Measurements from ENCODE around the gene UNC5C.

The UNC5C gene

DNA sequence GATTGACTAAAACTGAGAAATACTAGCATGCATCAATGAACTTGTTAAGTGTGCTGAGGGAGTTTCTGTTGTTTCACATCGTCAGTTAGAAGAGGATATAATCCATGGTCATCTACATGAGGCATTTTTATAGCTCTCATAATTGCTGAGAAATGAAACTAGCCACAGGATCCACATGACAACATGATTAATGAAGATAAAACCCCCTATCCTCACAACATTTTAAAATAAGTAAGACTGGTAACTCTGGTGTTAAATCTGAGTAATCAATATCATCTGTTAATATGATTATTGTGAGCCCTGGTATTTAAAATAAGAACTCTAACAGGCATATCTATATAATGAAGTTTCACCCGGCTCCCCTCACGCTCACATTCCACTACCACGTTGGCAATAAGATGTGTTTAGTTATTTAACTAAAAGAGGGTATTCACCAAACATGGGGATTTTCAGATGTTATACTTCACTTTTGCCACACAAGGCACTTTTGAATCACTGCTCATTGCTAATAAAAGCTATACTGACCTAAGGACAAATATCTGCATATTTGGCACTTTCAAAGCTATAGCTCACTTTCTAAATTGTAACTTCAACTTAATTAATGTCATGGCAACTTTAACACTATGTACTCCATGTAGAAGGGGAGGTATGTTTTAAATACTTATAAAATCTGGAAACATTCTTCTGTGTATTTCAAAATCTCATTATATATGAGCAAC, 6.7 kb downstream of the UNC5C start:
- TF ChIP-seq, protein P1, sequence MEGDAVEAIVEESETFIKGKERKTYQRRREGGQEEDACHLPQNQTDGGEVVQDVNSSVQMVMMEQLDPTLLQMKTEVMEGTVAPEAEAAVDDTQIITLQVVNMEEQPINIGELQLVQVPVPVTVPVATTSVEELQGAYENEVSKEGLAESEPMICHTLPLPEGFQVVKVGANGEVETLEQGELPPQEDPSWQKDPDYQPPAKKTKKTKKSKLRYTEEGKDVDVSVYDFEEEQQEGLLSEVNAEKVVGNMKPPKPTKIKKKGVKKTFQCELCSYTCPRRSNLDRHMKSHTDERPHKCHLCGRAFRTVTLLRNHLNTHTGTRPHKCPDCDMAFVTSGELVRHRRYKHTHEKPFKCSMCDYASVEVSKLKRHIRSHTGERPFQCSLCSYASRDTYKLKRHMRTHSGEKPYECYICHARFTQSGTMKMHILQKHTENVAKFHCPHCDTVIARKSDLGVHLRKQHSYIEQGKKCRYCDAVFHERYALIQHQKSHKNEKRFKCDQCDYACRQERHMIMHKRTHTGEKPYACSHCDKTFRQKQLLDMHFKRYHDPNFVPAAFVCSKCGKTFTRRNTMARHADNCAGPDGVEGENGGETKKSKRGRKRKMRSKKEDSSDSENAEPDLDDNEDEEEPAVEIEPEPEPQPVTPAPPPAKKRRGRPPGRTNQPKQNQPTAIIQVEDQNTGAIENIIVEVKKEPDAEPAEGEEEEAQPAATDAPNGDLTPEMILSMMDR (IDR thresholded peaks at IDR 0.05; ENCODE audit: extremely low read depth, insufficient read depth, missing control alignments): no peak
- in situ Hi-C loops (cut with MboI; ENCODE audit: low pct_unique_long_range_greater_than_20kb, low sequenced_read_pairs, unreplicated experiment): no loop called here
- no peak for DNase-seq (ENCODE audit: low spot score)

DNA sequence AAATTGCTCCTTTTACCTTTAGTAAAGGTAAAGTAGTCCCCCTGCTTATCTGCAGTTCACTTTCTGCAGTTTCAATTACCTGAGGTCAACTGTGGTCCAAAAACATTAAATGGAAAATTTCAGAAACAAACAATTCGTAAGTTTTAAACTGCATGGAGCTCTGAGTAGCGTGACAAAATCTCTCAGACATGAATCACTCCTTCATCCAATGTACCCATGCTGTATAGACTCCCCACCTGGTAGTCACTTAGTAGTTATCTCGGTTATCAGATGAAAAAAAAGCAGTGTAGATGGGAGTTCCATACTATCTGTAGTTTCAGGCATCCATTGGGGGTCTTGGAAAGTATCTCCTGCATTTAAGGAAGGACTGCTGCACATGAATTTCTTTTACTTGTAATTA, 7.7 kb downstream of the UNC5C start:
- no peak for DNase-seq (ENCODE audit: low spot score)
- in situ Hi-C loops (cut with MboI; ENCODE audit: low pct_unique_long_range_greater_than_20kb, low sequenced_read_pairs, unreplicated experiment): no loop called here

DNA sequence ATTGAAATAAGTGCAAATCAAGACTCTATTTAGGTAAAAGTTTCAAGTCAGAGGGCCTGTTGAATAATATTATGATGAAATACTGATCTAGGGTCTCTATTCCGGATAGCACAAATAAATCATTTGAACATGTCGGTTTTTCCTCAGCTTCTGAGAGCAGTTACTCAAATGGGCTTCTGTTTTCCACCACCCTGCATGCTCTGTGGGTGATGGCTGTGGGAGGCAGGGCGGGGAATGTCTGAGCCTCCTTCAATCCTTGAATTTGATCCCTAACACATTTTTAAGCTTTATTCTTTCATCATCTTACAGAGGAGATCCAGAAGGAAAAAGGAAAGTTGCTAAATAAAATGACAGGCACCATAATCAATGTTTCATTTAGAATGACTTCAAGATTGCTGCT, 8.5 kb downstream of the UNC5C start:
- TF ChIP-seq, protein P1 (IDR thresholded peaks at IDR 0.05; ENCODE audit: extremely low read depth, insufficient read depth, missing control alignments): no peak
- DNase-seq (ENCODE audit: low spot score): no peak
- in situ Hi-C loops (cut with MboI; ENCODE audit: low pct_unique_long_range_greater_than_20kb, low sequenced_read_pairs, unreplicated experiment): no loop called here

More for the DNA sequence above, 7.7 kb downstream of the UNC5C start:
- TF ChIP-seq, protein P1 (IDR thresholded peaks at IDR 0.05; ENCODE audit: extremely low read depth, insufficient read depth, missing control alignments): no peak

DNA sequence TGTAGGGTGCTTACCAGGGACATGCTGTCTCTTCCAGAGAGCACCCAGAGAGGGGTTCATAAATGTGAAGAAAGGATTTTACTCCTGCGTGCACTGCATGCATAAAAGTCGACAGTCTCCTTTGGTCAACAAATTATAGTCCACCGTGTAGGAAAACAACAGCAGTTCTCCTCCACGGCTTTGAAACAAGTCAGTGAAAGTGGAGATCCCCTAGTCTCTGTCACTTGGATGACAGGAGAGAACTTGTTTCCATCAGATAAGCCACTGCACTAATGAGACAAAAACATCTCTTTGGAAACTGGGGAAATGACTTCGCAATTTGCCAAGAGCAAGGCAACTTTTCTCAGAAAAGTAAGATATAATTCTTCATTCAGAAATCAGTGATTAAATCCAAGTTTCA, 9.7 kb downstream of the UNC5C start:
- no peak for DNase-seq (ENCODE audit: low spot score)
- in situ Hi-C loops (cut with MboI; ENCODE audit: low pct_unique_long_range_greater_than_20kb, low sequenced_read_pairs, unreplicated experiment): no loop called here
- TF ChIP-seq, protein P1 (IDR thresholded peaks at IDR 0.05; ENCODE audit: extremely low read depth, insufficient read depth, missing control alignments): no peak

DNA sequence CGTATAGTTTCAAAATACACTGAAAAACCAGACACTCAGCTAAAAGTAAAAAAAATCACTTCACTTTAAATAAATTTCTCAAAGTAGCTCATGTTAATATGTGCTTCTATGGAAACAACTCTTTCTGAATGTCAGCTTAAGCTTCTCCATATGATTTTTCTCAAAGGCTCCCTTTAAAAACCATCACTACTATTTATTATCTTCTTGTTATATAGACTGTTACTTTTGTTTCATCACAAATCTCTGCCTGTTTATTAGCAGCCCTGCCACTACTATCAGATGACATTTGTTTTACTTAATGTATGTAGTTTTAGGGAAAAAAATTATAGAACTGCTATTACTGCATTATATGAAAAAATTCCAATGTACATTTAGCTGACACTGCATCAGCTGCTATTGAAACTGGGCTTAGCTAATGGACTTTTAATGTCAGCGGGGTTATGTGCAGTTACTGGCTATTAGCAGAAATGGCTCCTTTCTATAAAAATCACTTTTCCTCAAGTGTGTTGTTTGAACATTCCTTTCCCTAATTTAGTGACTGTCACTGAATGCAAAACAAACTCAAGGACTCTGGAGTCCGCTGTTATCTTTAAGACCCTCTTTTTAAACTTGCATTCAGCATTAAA, 10.8 kb downstream of the UNC5C start:
- DNase-seq (ENCODE audit: low spot score): no peak
- TF ChIP-seq, protein P1 (IDR thresholded peaks at IDR 0.05; ENCODE audit: extremely low read depth, insufficient read depth, missing control alignments): no peak
- in situ Hi-C loops (cut with MboI; ENCODE audit: low pct_unique_long_range_greater_than_20kb, low sequenced_read_pairs, unreplicated experiment): no loop called here

DNA sequence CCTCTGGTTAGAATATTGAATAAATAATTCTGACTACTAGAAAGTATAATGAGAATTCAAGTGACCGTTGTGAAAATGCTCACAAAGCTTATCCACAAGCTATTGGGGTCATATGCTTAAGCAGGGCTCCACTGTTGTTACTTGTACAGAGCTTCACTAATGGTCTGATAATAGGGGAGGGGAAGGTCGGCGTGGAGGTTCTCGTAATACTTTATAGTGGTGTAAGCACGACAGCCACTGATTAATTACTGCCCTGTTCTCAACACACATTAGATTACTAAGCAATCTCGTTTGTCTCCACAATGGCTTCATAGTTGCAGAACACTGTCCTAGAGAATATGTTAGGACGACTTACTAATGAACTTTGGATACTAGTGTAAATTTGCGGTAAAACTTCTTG, 11.6 kb downstream of the UNC5C start:
- no peak for DNase-seq (ENCODE audit: low spot score)
- in situ Hi-C loops (cut with MboI; ENCODE audit: low pct_unique_long_range_greater_than_20kb, low sequenced_read_pairs, unreplicated experiment): no loop called here
- TF ChIP-seq, protein P1 (IDR thresholded peaks at IDR 0.05; ENCODE audit: extremely low read depth, insufficient read depth, missing control alignments): no peak

All from GM13977 (cell line).